A549 (cell line): Measurements from ENCODE around the gene OSBPL3. TPM values are rescaled to one million over a fixed set of nuclear protein-coding genes. Genes with fewer than 3 reads are reported as not detected.

ENCODE experiments used
- ATAC-seq, 2 experiments: fragments of 200-7000 bp in 1 of 2; fragments of >200 bp in 1 of 2; cut with Nextera tagmentation in 1 of 2; cut with Tn5 transposase in 1 of 2; 3 replicates each; pipeline versions ENCODE4 v1.8.0 to v1.9.1; 2018 to 2020; ENCODE audit warnings: mild to moderate bottlenecking in 1 of 2, moderate library complexity in 1 of 2
- CTCF ChIA-PET: fragments of 300-600 bp; sonication (Branson Sonifier 250); formaldehyde crosslinking; extraction: SDS; loops from one replicate; lab custom pipeline; 2021; ENCODE audit warnings: antibody characterized with exemption, inconsistent platforms; lab: Yijun Ruan, JAX
- POLR2A ChIA-PET: fragments of 350-600 bp; formaldehyde crosslinking; extraction: SDS; loops from one replicate; lab custom pipeline; 2021; ENCODE audit warnings: antibody characterized with exemption, inconsistent platforms; lab: Yijun Ruan, JAX
- DNase-seq, 2 experiments: peaks; one replicate each; pipeline versions ENCODE4 v3.0.0 to v3.0.0-alpha.2; 2011 to 2016; ENCODE audit warnings: low read depth in 1 of 2, low spot score in 1 of 2
- FAIRE-seq: peaks from 2 replicates; lab custom pipeline; 2011; peaks lifted over from hg19 to GRCh38; lab: Jason Lieb, UNC
- H3K27ac ChIP-seq, 2 experiments: fragments of >200 bp; sonication (Bioruptor Twin); formaldehyde crosslinking; 3 replicates each; pipeline ENCODE4 v1.5.1; 2016 to 2017
- H3K4me1 ChIP-seq: fragments of >200 bp; sonication (Bioruptor Twin); formaldehyde crosslinking; 3 replicates; pipeline ENCODE4 v1.6.1; 2016
- H3K4me2 ChIP-seq: fragments of >200 bp; sonication (Bioruptor Twin); formaldehyde crosslinking; 3 replicates; pipeline ENCODE4 v1.6.1; 2016
- H3K4me3 ChIP-seq: fragments of >200 bp; sonication (Bioruptor Twin); formaldehyde crosslinking; 3 replicates; pipeline ENCODE4 v1.5.1; 2016
- H3K9me3 ChIP-seq: fragments of >200 bp; sonication (Bioruptor Twin); formaldehyde crosslinking; 3 replicates; pipeline ENCODE4 v1.6.1; 2016
- CBX8 ChIP-seq: fragments of 200-600 bp; sonication (generic); IDR thresholded peaks from 2 replicates; pipeline ENCODE4 v1.6.1; 2016
- CEBPB ChIP-seq, 2 experiments: fragments of >200 bp in 1 of 2; sonication (Bioruptor Twin) in 1 of 2; formaldehyde crosslinking in 1 of 2; IDR thresholded peaks; 2 replicates each; pipeline ENCODE4 v1.6.1; 2012 to 2016
- E2F6 ChIP-seq: IDR thresholded peaks from 2 replicates; pipeline ENCODE4 v1.6.1; 2012; ENCODE audit warnings: low read depth, borderline replicate concordance
- EHMT2 ChIP-seq: fragments of 200-600 bp; sonication (generic); IDR thresholded peaks from 2 replicates; pipeline ENCODE4 v1.6.1; 2016; ENCODE audit warnings: antibody characterized with exemption, low read depth, mild to moderate bottlenecking, moderate library complexity
- ELK1 ChIP-seq: fragments of 150-350 bp; IDR thresholded peaks from 2 replicates; pipeline ENCODE4 v1.6.1; 2014; ENCODE audit warnings: low read depth, mild to moderate bottlenecking, low read length
- EP300 ChIP-seq, 2 experiments: fragments of >200 bp; sonication (Bioruptor Twin); formaldehyde crosslinking; IDR thresholded peaks; 2 replicates in 1 of 2; 3 replicates in 1 of 2; pipeline ENCODE4 v1.6.1; 2016 to 2017
- ESRRA ChIP-seq: fragments of 150-350 bp; IDR thresholded peaks from 2 replicates; pipeline ENCODE4 v1.6.1; 2014; ENCODE audit warnings: mild to moderate bottlenecking, low read length, borderline replicate concordance
- FOSL2 ChIP-seq, 2 experiments: fragments of 450-650 bp in 1 of 2; fragments of >200 bp in 1 of 2; sonication (Bioruptor Twin) in 1 of 2; formaldehyde crosslinking; IDR thresholded peaks; 2 replicates each; pipeline versions ENCODE4 v1.5.0 to v1.6.1; 2016 to 2020; ENCODE audit warnings: mild to moderate bottlenecking in 1 of 2, moderate library complexity in 1 of 2
- HDAC2 ChIP-seq: fragments of 200-600 bp; sonication (generic); IDR thresholded peaks from 2 replicates; pipeline ENCODE4 v1.6.1; 2016
- HES2 ChIP-seq: fragments of >200 bp; sonication (Bioruptor Twin); formaldehyde crosslinking; IDR thresholded peaks from 2 replicates; pipeline ENCODE4 v1.6.1; 2016
- HEYL ChIP-seq: fragments of 250-450 bp; sonication (Bioruptor Pico); IDR thresholded peaks from 2 replicates; pipeline ENCODE4 v1.8.0; 2021; ENCODE audit warnings: mild to moderate bottlenecking, moderate library complexity
- HOXB13 ChIP-seq: fragments of 250-450 bp; sonication (Bioruptor Pico); IDR thresholded peaks from 2 replicates; pipeline ENCODE4 v1.5.0; 2020; ENCODE audit warnings: low read depth, mild to moderate bottlenecking, moderate library complexity
- JUN ChIP-seq, 2 experiments: fragments of >200 bp; sonication (Bioruptor Twin); formaldehyde crosslinking; IDR thresholded peaks; 2 replicates in 1 of 2; 3 replicates in 1 of 2; pipeline ENCODE4 v1.6.1; 2016 to 2017
- KDM1A ChIP-seq: fragments of 200-600 bp; sonication (generic); IDR thresholded peaks from 2 replicates; pipeline ENCODE4 v1.6.1; 2016; ENCODE audit warnings: low read depth, mild to moderate bottlenecking
- KDM5A ChIP-seq: fragments of 200-600 bp; sonication (generic); IDR thresholded peaks from 2 replicates; pipeline ENCODE4 v1.6.1; 2016; ENCODE audit warnings: antibody characterized with exemption, mild to moderate bottlenecking
- MAZ ChIP-seq: fragments of 150-350 bp; IDR thresholded peaks from 2 replicates; pipeline ENCODE4 v1.6.1; 2014; ENCODE audit warnings: antibody characterized with exemption, low read depth, low read length, borderline replicate concordance
- PHF8 ChIP-seq: fragments of 200-600 bp; sonication (generic); IDR thresholded peaks from 2 replicates; pipeline ENCODE4 v1.6.1; 2016; ENCODE audit warnings: low read depth, mild to moderate bottlenecking, antibody characterized with exemption, moderate library complexity, borderline replicate concordance
- POLR2A ChIP-seq: IDR thresholded peaks from 2 replicates; pipeline ENCODE4 v1.6.1; 2012; ENCODE audit warnings: mild to moderate bottlenecking, low read length
- RAD21 ChIP-seq, 2 experiments: fragments of >200 bp in 1 of 2; sonication (Bioruptor Twin) in 1 of 2; formaldehyde crosslinking in 1 of 2; IDR thresholded peaks in 1 of 2; conservative IDR thresholded peaks in 1 of 2; 2 replicates in 1 of 2; 3 replicates in 1 of 2; pipeline ENCODE4 v1.6.1; 2012 to 2018; ENCODE audit warnings: inconsistent platforms in 1 of 2
- RARB ChIP-seq: fragments of 250-450 bp; sonication (Bioruptor Pico); IDR thresholded peaks from 2 replicates; pipeline ENCODE4 v1.8.0; 2021; ENCODE audit warnings: mild to moderate bottlenecking, moderate library complexity
- RCOR1 ChIP-seq: fragments of 150-350 bp; IDR thresholded peaks from 2 replicates; pipeline ENCODE4 v1.6.1; 2014; ENCODE audit warnings: antibody characterized with exemption, low read length, low read depth
- RFX5 ChIP-seq: fragments of 450-650 bp; IDR thresholded peaks from 2 replicates; pipeline ENCODE4 v1.7.1; 2014; ENCODE audit warnings: antibody characterized with exemption, mild to moderate bottlenecking, moderate library complexity
- RNF2 ChIP-seq: fragments of 200-600 bp; sonication (generic); IDR thresholded peaks from 2 replicates; pipeline ENCODE4 v1.6.1; 2016; ENCODE audit warnings: low read depth, mild to moderate bottlenecking, antibody characterized with exemption, moderate library complexity, borderline replicate concordance
- SMC3 ChIP-seq: fragments of >200 bp; sonication (Bioruptor Twin); formaldehyde crosslinking; IDR thresholded peaks from 3 replicates; pipeline ENCODE4 v1.6.1; 2018; ENCODE audit warnings: inconsistent platforms
- TFCP2L1 ChIP-seq: fragments of 250-450 bp; sonication (Bioruptor Pico); IDR thresholded peaks from 2 replicates; pipeline ENCODE4 v1.5.0; 2021; ENCODE audit warnings: mild to moderate bottlenecking
- TP53 ChIP-seq: fragments of 250-450 bp; sonication (Bioruptor Pico); IDR thresholded peaks from 2 replicates; pipeline ENCODE4 v1.5.0; 2021; ENCODE audit warnings: mild to moderate bottlenecking, moderate library complexity
- USF2 ChIP-seq: fragments of 450-650 bp; IDR thresholded peaks from 2 replicates; pipeline ENCODE4 v1.6.1; 2014; ENCODE audit warnings: antibody characterized with exemption
- ZFP36 ChIP-seq: fragments of 450-650 bp; IDR thresholded peaks from 2 replicates; pipeline ENCODE4 v1.6.1; 2014; ENCODE audit warnings: borderline replicate concordance; ENCODE audit not compliant: partially characterized antibody
- ZNF302 ChIP-seq: fragments of 250-450 bp; sonication (Bioruptor Pico); IDR thresholded peaks from 2 replicates; pipeline ENCODE4 v1.9.0; 2021; ENCODE audit warnings: inconsistent platforms, mild to moderate bottlenecking, moderate library complexity
- WGBS: methylation state at CpG from one replicate; pipeline ENCODE4 v1.1.6; 2017; ENCODE audit errors: missing lambda C conversion rate; 5-methylcytosine and 5-hydroxymethylcytosine counted together
- polyA plus RNA-seq, 4 experiments: library from polyadenylated mRNA; depleted of rRNA in 3 of 4; stranded (reverse); fragments of >200 nt; fragmentation: RNase III in 1 of 4; extraction: RNeasy Plus Mini Kit Qiagen cat#74134 plus additional on column Dnase treatment in 1 of 4; gene quantifications; 2 replicates in 3 of 4; 3 replicates in 1 of 4; pipeline ENCODE4 v1.2.3, GENCODE V29; 2011 to 2017

The OSBPL3 gene
- polyA plus RNA-seq, 2 of the 4 experiments (the other 2 are of a cell fraction), result 10.9 to 17.4 TPM

- no peak for FAIRE-seq
- Histone ChIP-seq H3K4me2 (no peak overlapping the region), H3K27ac (no peak overlapping the region), H3K9me3 (peaks cover 7% of the 10 kb centered on the region; the same call in 1 of the 3 replicates), H3K4me1 (peaks cover 14% of the 10 kb centered on the region), H3K4me3 (no peak overlapping the region)
- TF ChIP-seq E2F6, result no peak
- no peak for TF ChIP-seq MAZ
- TF ChIP-seq HDAC2, result no peak
- TF ChIP-seq FOSL2 (IDR thresholded peaks at IDR 0.05), result no peak
- TF ChIP-seq FOSL2 (CRISPR knock-in tag; IDR thresholded peaks at IDR 0.05), result no peak
- TF ChIP-seq ZFP36, result no peak
- no peak for TF ChIP-seq HEYL
- TF ChIP-seq ELK1, result no peak
- TF ChIP-seq HOXB13 (CRISPR knock-in tag), result no peak
- no peak for TF ChIP-seq KDM5A
- no peak for TF ChIP-seq USF2
- TF ChIP-seq HES2, result no peak
- no peak for TF ChIP-seq EP300 (IDR thresholded peaks at IDR 0.05)
- no peak for TF ChIP-seq ESRRA
- TF ChIP-seq CBX8, result no peak
- TF ChIP-seq PHF8, result no peak
- TF ChIP-seq TP53 (CRISPR knock-in tag), result no peak
- TF ChIP-seq SMC3, result no peak
- TF ChIP-seq POLR2A, result no peak
- no peak for TF ChIP-seq KDM1A
- no peak for TF ChIP-seq RAD21 (conservative IDR thresholded peaks at IDR 0.05 in 1 of 2, IDR thresholded peaks at IDR 0.05 in 1 of 2)
- no peak for ATAC-seq
- 86% methylated on average over 5 of the region's 5 CpGs for WGBS
- POLR2A ChIA-PET, result no interaction called here
- CTCF ChIA-PET, result interaction anchor here (0.6 kb wide), 1 partner anchor 309 kb away, joined by 3 read pairs; no protein-coding TSS in a partner anchor
- no peak for DNase-seq
Observed at GRCh38 chr7:24784277-24784676, 195.7 kb downstream of the OSBPL3 start.

- TF ChIP-seq RNF2 (no peak), RCOR1 (no peak), RARB (no peak), RFX5 (no peak), FOSL2 (IDR thresholded peaks at IDR 0.05) (no peak), FOSL2 (CRISPR knock-in tag; IDR thresholded peaks at IDR 0.05) (no peak), TP53 (CRISPR knock-in tag) (no peak), HES2 (no peak), HEYL (no peak), JUN (IDR thresholded peaks at IDR 0.05) (no peak), TFCP2L1 (no peak), ZNF302 (CRISPR knock-in tag) (no peak), EHMT2 (no peak), CEBPB (IDR thresholded peaks at IDR 0.05) (no peak)
- DNase-seq (no peak), FAIRE-seq (no peak), ATAC-seq (no peak)
- CTCF ChIA-PET, result no interaction called here
- Histone ChIP-seq H3K4me2 (no peak overlapping the region), H3K27ac (no peak overlapping the region), H3K4me3 (no peak overlapping the region), H3K4me1 (peaks cover 11% of the 10 kb centered on the region), H3K9me3 (peaks cover 7% of the 10 kb centered on the region; the same call in 1 of the 3 replicates)
- 55% methylated on average over 2 of the region's 2 CpGs for WGBS
- POLR2A ChIA-PET, result no interaction called here
Observed at GRCh38 chr7:24783698-24784097, 196.3 kb downstream of the OSBPL3 start.
